Left lung (tissue), 10 donors: ENCODE results near the gene EPB41L2. TPM values are rescaled to one million over a fixed set of nuclear protein-coding genes. Genes with fewer than 3 reads are reported as not detected.

Source experiments
- ATAC-seq: fragments of 200-7000 bp; cut with Tn5 transposase; one replicate; pipeline ENCODE4 v1.9.1; 2020; ENCODE audit warnings: moderate library complexity
- DNase-seq, 4 donors: peaks; one replicate each; pipeline ENCODE4 v3.0.0-alpha.2; 2013 to 2020
- H3K27ac ChIP-seq, 2 donors: fragments of 200-600 bp; sonication (generic) in 1 of 2; one replicate each; pipeline versions ENCODE4 v1.5.0 to v1.8.0; 2020 to 2021
- H3K27me3 ChIP-seq, 2 donors: fragments of 200-600 bp; sonication (generic) in 1 of 2; one replicate each; pipeline versions ENCODE4 v1.5.0 to v1.8.0; 2020 to 2021
- H3K36me3 ChIP-seq, 2 donors: fragments of 200-600 bp; sonication (generic) in 1 of 2; one replicate each; pipeline versions ENCODE4 v1.5.0 to v1.8.0; 2020 to 2021
- H3K4me1 ChIP-seq, 2 donors: fragments of 200-600 bp; one replicate each; pipeline ENCODE4 v1.8.0; 2021
- H3K4me3 ChIP-seq, 2 donors: fragments of 200-600 bp; sonication (generic) in 1 of 2; one replicate each; pipeline versions ENCODE4 v1.5.0 to v1.8.0; 2020 to 2021; ENCODE audit warnings: mild to moderate bottlenecking in 1 of 2
- H3K9me3 ChIP-seq, 2 donors: fragments of 200-600 bp; sonication (generic) in 1 of 2; one replicate each; pipeline versions ENCODE4 v1.5.0 to v1.8.0; 2020 to 2021
- CTCF ChIP-seq, 2 donors: fragments of 200-600 bp; sonication (generic) in 1 of 2; IDR thresholded peaks; one replicate each; pipeline versions ENCODE4 v1.5.0 to v1.8.0; 2021; ENCODE audit warnings: antibody characterized with exemption in 2 of 2
- intact Hi-C, 2 donors: fragments of 100-400 bp; cut with DNase I; formaldehyde crosslinking; loops; one replicate each; pipeline versions ENCODE4 v1.11.2 to v1.14.2; 2022
- polyA plus RNA-seq, 6 donors: library from polyadenylated mRNA; unstranded; fragments of 120-200 nt; gene quantifications; one replicate each; pipeline ENCODE4 v1.2.1, GENCODE V29; 2013; ENCODE audit not compliant: insufficient read length in 6 of 6
- total RNA-seq, 2 donors: library from RNA; stranded (reverse); fragmentation: NEBNext Ultra II Directional; extraction: Animal tissue kit (Norgen Biotek cat#: 25700); gene quantifications; one replicate each; pipeline ENCODE4 v1.2.1, GENCODE V29; 2021
- donor health status: DM: no; HTN: yes; CAD: no.
- donor health status: DM: no; HTN: no; CAD: no.

EPB41L2 gene
- total and polyA plus RNA-seq, 8 donors: 91.3 to 277 (median 248) TPM

- no peaks in the 10 kb centered on the region for H3K36me3 ChIP-seq
- no peaks in the 10 kb centered on the region for H3K27me3 ChIP-seq
- no peak for TF ChIP-seq CTCF (IDR thresholded peaks at IDR 0.05)
- no peaks in the 10 kb centered on the region for H3K9me3 ChIP-seq
- H3K27ac ChIP-seq: no peak overlapping the region
- no peaks in the 10 kb centered on the region for H3K4me1 ChIP-seq
- intact Hi-C loops: no loop called here
- ATAC-seq: no peak
- DNase-seq: no peak
- no peak overlapping the region for H3K4me3 ChIP-seq
Observed at GRCh38 chr6:131033631-131034030, 29.4 kb downstream of the EPB41L2 start.

- ATAC-seq (peak; percentile 40), DNase-seq (no peak)
- Histone ChIP-seq H3K4me1 (no peaks in the 10 kb centered on the region), H3K27ac (no peak overlapping the region), H3K9me3 (no peaks in the 10 kb centered on the region), H3K27me3 (no peaks in the 10 kb centered on the region), H3K4me3 (no peak overlapping the region), H3K36me3 (no peaks in the 10 kb centered on the region)
- TF ChIP-seq CTCF (IDR thresholded peaks at IDR 0.05): no peak
- intact Hi-C loops: no loop called here
Observed at GRCh38 chr6:131029626-131030297, 33.3 kb downstream of the EPB41L2 start.

- Histone ChIP-seq H3K27ac (no peak overlapping the region), H3K9me3 (no peaks in the 10 kb centered on the region), H3K36me3 (no peaks in the 10 kb centered on the region), H3K4me3 (no peak overlapping the region), H3K27me3 (no peaks in the 10 kb centered on the region), H3K4me1 (no peaks in the 10 kb centered on the region)
- DNase-seq (no peak), ATAC-seq (no peak)
- TF ChIP-seq CTCF (IDR thresholded peaks at IDR 0.05): no peak
- intact Hi-C loops: no loop called here
Observed at GRCh38 chr6:131027326-131027725, 35.7 kb downstream of the EPB41L2 start.

GRCh38 chr6:131026243-131026642 is 36.8 kb downstream of the EPB41L2 start:
- no peaks in the 10 kb centered on the region for H3K9me3 ChIP-seq
- intact Hi-C loops: no loop called here
- H3K27me3 ChIP-seq: no peaks in the 10 kb centered on the region
- H3K27ac ChIP-seq: no peak overlapping the region
- no peak for TF ChIP-seq CTCF (IDR thresholded peaks at IDR 0.05)
- H3K4me1 ChIP-seq: no peaks in the 10 kb centered on the region
- no peak for DNase-seq
- no peak overlapping the region for H3K4me3 ChIP-seq
- no peaks in the 10 kb centered on the region for H3K36me3 ChIP-seq
- no peak for ATAC-seq

GRCh38 chr6:131024565-131024964 is 38.5 kb downstream of the EPB41L2 start:
- Histone ChIP-seq H3K4me1 (no peaks in the 10 kb centered on the region), H3K4me3 (no peak overlapping the region)

More at GRCh38 chr6:131024565-131024964, 38.5 kb downstream of the EPB41L2 start:
- Histone ChIP-seq H3K27ac (no peak overlapping the region), H3K27me3 (no peaks in the 10 kb centered on the region), H3K36me3 (no peaks in the 10 kb centered on the region), H3K9me3 (no peaks in the 10 kb centered on the region)
- intact Hi-C loops: no loop called here
- DNase-seq: no peak
- TF ChIP-seq CTCF (IDR thresholded peaks at IDR 0.05): no peak
- ATAC-seq: no peak
